IPS-11a (cell line): ENCODE results near the gene ZFAND3.
"Not testable (repeated sequence)": the region's sequence is repeated elsewhere in the genome, so short reads cannot be mapped to it uniquely, and the experiment has no call there.

Experiments used
- H3K4me3 ChIP-seq: one replicate; pipeline ENCODE4 v1.5.1; 2013; ENCODE audit warnings: low read depth, low read length, control low read depth

The ZFAND3 gene

DNA sequence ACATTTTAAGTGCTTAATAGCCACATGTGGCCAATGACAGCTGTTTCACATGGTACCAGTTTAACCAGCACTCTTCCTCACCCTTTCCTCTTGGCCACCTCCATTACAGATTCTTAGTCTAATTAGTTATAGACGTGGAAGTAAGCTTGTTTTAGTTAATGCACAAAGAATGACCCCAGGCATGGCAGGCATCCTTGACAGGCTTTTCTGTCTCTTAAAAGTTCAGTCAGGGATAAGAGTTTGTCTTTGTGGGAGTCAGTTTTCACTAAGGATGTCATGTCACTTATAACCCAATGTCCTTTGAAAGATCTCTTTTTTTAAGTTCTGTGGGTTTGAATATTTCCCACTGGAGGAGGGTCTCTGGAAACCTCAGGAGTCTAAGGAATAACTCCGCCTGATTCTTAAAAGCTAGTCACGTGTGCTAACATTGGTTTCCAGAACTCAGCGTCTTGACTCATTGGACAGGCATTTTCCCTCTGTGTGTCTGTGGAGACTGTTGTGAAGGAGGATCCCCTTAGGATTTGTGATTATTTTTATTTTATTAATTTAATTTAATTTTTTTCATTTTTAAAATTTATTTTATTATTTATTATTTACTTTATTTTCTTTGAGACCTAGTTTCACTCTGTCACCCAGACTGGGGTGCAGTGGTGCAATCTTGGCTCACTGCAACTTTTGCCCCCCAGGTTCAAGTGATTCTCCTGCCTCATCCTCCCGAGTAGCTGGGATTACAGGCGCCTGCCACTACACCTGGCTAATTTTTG lies 171.4 kb downstream of the ZFAND3 start:
- no peak overlapping the region for H3K4me3 ChIP-seq

DNA sequence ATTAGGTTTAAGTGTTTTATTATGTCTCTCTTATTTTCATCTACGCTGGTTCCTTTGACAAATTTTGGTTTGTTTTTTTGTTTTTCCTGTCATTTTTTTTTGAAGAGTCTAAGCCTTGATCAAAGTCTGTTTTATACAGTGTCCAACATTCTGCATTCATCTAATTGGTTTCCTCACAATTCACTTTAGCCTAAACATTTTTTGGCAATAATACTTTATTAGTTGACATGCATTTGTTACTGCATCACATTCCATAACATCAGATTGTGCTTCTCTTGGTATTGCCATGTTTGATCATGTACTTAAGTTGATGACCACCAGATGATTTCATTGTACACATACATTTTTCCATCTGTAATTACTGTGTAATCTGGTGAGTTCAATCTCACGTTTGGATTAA lies 173.2 kb downstream of the ZFAND3 start:
- no peak overlapping the region for H3K4me3 ChIP-seq

DNA sequence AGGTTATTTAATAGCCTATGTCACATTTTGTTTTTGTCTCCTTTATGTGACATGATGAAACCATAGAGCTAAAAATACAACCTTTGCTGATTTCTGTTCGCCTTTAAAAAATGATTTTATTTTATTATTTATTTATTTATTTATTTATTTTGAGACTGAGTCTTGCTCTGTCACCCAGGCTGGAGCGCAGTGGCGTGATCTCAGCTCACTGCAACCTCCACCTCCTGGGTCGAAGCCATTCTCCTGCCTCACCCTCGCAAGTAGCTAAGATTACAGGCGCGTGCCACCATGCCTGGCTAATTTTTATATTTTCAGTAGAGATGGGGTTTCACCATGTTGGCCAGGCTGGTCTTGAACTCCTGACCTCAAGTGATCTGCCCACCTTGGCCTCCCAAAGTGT lies 173.7 kb downstream of the ZFAND3 start:
- H3K4me3 ChIP-seq = not testable (repeated sequence)

DNA sequence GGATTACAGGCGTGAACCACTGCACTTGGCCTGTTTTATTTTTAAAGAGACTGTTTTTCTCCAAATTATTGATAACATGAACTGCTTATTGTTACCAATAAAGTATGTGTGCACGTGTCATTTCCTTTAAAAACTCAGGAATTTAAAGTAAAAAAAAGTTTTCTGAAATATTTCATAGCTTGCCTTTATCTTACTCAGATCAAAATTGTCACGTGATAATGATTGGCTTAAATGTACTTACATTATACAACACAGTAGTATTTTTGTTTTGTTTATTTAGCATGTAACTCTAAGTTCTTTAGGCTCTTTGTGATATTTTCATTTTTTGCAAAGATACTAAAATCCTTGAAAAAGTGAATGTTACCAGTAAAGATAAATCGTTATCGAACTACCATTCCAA lies 174.1 kb downstream of the ZFAND3 start:
- H3K4me3 ChIP-seq = no peak overlapping the region

DNA sequence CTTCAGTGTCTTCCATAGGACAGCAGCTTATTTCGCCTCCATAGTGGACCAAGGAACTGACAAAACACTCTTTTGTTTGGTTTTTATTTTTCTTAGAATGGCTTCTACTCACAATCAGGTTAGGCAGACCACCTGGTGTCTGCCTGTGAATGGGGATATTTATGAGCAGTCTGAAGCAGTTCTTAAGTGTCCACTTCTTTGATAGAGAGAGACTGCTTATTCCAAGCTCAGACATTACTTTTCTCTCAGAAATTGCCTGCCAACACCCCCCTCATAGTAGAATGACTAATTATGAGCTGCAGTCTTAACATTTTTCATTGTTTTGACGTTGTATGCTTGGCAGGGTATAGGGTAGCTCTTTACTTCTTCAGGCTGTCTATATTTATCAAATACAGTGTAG lies 174.7 kb downstream of the ZFAND3 start:
- H3K4me3 ChIP-seq = no peak overlapping the region

DNA sequence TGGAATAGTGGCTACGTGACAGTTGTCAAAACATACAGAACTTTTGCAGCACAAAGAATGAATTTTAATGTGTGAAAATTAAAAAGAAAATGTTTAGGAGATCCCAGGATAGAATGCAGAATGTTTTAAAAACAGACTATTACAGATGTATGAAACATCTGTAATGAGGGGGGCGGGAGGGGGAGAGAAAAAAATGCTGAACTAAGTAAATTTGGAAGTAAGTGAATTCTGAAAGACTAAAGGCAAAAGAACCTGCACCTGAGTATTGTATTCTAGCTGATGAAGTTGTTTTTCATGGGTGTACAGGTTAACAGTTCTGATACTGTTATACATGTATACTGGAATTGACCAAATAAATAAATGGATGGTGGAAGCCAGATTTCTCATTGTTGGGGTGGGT lies 178.8 kb downstream of the ZFAND3 start:
- H3K4me3 ChIP-seq = no peak overlapping the region

DNA sequence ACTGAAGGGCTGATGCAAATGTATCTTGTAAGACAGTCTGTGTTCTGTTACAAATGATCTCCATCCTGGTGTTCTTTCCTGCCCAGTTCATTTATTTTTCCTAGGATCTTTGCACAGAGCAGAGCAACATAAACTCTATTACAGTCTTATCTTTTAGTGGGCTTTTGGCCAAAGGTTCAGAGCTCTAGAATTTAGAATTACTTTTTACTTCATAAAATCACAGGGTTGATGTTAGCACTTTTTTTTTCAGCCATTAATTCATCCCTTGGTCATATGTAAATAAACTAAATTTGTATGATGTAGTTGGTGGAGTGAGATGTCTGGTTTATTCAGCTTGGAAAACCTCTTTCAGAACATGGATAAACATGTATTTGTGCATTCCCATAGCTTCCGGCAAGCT lies 181.9 kb downstream of the ZFAND3 start:
- H3K4me3 ChIP-seq = no peak overlapping the region

DNA sequence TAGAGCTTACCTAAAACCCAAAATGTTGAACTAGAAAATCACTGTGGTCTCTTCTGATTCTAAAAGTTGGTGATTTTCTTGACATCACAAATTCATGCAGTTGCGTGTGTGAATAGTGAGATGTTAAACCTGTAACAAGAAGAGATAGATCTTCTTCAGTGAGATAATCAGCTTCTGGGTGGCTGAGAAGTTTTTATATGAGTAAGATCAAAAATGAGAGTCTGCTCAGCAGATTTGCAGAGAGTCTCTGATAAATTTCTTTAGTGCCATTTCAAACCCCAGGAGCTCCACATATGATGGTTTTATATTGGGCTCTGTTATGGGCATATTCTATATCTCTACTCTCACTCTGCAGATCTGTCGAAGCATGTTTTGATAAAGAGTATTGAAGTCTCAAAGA lies 185.4 kb downstream of the ZFAND3 start:
- H3K4me3 ChIP-seq = no peak overlapping the region

DNA sequence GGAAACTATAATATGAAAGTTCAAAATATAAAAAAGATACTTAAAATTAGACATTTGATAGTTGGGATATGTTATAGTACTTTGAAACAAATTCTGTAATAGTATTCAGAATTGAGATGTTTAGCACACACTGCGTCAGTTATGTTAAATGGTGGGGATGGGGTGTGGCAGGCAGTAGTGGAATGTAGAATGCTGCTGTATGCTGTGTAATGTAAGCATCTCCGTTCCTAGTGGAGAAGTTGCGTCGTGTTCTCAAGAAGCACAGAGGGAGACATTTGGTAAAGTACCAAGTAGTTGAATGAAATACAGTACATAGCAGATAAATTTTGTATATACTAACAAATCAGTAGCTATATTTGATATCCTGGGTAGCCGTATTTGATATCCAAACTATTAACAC lies 192.4 kb downstream of the ZFAND3 start:
- H3K4me3 ChIP-seq = no peak overlapping the region

DNA sequence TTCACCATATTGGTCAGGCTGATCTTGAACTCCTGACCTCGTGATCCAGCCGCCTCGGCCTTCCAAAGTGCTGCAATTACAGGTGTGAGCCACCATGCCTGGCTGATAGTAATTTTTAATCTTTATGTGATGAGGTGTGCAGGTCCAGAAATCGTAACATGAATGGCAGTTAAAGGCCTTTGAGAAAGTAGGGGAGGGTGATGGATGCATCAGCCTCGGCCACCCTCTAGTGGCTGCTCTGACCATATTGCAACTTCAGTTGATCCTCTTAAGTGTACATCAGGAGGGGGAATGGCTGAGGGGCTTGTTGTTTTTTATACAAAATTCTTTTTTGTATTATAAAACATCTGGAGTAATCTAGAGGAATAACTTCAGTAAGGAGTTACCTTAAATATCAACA lies 193.0 kb downstream of the ZFAND3 start:
- no peak overlapping the region for H3K4me3 ChIP-seq

DNA sequence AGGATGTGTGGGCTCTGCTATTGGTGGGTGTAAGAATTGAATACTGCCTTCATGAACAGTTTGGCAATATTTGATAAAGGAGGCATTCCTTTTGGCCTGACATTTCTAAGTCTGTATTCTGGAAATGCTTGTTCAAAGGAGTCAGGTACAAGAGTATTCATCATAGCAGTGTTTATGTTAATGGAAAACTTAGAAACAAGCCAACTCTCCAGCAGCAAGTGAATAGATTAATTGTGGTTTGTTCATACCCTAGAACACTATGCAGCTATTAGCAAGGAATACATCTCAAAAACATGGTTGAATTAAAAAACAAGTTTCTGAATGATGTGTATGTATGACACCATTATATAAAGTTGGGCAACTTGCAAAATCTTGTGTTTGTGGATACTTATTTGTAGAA lies 195.8 kb downstream of the ZFAND3 start:
- no peak overlapping the region for H3K4me3 ChIP-seq

DNA sequence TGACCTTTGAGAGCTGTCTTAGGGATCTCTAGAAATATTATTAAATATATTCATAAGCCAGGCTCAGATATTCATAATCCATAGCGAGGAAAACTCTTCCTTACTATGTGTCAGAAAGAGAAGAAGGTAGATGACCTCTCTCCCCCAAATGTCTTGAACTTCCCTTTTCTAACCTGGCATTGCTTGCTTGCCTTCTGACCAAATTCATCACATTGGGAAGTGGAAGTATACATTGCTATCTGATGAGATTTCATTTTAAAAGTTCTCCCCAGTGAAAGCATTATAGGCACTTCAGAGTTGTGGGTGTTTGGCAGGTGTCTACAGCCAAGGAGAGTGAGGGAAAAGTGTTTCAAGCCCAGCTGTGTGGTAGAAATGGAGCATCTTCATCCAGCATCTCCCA lies 197.3 kb downstream of the ZFAND3 start:
- H3K4me3 ChIP-seq = no peak overlapping the region

DNA sequence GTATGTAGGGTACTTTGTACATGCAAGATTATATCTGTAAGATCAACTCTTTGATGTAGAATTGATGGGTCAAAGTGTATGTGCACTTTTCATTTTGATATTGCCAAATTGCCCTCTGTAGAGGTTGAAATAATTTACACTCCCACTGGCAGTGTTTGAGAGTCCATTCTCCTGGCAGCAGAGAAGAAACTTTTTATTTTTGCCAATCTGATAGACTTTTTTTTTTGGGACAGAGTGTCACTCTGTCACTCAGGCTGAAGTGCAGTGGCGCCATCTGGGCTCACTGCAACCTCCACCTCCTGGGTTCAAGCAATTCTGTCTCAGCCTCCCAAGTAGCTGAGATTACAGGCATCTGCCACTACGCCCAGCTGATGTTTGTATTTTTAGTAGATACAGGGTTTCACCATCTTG lies 199.2 kb downstream of the ZFAND3 start:
- no peak overlapping the region for H3K4me3 ChIP-seq

DNA sequence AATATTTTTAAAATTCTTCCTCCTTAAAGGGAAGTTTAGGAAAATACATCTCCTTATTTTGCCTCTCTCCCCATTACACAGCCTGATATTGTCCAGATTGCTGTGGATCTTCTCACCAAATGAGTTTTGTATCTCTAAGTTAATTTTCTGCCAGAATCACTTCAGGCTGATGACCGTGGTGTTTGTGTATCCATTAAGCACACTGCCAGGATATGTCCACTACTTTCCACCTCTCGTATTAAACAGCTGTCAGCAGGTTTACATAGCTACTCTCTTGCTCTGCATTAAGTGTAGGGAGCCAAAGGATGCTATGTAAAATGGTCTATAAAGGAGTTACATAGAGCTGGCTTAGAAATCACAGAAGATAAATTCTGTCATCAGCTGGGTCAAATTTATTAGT lies 201.1 kb downstream of the ZFAND3 start:
- no peak overlapping the region for H3K4me3 ChIP-seq

DNA sequence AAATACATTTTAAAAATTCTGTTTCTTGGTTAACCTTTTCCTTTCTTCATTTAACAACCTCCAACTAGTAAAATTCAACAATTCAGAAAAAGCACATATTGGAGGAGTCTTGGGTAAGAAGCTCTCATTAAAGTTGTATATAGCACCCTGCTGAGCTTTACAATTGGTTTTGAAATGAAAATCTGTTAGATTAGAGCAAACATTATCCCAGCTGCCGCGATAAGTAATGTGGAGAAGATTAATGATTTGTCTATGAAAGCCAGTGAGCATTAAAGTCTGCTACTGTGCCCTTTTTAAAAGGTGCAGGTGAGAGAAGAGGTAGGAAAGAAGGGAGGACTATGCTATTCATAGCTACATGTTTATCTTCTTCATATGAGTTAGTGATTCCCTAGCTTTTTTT lies 201.5 kb downstream of the ZFAND3 start:
- H3K4me3 ChIP-seq = no peak overlapping the region

DNA sequence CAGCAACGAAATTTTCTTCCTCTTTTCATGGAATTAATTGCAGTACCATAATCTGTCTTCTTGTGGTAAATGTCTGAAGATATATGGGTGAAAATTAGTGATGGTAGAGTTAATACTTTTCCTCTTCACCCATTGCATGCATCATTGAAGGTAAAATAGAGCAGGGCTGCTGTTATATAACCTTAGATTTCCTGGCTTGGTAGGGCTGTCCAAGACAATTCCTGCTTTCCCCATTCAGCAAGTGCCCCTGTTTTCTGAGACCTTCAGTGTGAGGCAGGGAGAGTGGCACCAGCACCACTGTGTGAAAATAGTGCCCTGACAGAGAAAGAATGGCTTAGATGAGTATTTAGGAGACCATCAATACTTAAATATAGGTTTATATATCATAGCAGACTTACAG lies 202.0 kb downstream of the ZFAND3 start:
- no peak overlapping the region for H3K4me3 ChIP-seq

DNA sequence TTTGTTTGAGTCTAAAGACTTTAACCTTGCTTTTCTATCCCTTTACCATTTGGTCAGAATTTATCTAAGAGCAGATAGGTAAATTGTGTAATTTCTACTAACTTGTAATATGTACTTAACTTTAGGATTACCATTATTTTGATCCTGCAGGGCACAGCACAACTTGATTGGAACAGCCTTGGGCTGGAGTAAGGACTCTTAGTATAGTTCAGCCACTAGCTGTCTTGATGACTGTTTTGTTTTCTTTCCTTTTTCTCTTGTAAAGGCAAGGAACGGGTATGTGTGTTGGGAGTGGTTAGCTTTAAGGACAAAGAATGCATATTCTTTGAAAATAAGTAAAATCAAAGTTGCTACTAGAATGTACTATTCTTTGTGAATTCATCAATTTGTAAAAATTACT lies 203.2 kb downstream of the ZFAND3 start:
- no peak overlapping the region for H3K4me3 ChIP-seq

DNA sequence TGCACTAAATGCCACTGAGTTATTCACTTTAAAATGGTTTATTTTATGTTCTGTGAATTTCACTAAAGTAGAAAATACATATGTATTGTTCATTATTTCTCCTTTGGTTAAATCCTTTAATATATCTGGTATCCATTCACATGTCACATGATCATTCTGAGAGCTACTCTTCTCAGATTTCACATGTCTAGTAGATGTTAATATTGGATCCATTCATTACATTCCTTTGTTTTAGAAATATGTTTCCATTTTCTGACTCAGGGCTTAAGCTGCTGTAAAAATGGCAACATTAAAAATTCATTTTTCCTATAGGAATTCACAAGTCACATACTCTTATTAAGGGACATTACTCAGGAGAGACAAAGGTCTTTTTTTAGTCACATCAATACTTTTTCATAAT lies 205.4 kb downstream of the ZFAND3 start:
- H3K4me3 ChIP-seq = no peak overlapping the region

DNA sequence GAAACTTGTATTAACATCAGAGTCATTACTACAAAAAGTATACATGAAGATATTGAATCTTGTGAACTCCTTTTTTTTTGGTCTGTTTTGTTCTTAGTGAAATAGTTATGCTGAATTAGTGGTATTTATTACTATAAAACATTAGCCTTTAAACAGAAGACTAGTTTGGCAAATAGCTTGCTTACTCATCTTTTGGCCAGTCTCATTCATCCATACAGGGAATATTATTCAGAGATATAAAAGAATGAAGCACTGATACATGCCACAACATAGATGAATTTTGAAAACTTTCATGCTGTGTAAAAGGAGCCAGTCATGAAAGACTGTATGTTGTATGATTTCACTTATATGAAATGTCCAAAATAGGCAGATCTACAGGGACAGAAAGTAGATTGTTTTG lies 205.9 kb downstream of the ZFAND3 start:
- no peak overlapping the region for H3K4me3 ChIP-seq

DNA sequence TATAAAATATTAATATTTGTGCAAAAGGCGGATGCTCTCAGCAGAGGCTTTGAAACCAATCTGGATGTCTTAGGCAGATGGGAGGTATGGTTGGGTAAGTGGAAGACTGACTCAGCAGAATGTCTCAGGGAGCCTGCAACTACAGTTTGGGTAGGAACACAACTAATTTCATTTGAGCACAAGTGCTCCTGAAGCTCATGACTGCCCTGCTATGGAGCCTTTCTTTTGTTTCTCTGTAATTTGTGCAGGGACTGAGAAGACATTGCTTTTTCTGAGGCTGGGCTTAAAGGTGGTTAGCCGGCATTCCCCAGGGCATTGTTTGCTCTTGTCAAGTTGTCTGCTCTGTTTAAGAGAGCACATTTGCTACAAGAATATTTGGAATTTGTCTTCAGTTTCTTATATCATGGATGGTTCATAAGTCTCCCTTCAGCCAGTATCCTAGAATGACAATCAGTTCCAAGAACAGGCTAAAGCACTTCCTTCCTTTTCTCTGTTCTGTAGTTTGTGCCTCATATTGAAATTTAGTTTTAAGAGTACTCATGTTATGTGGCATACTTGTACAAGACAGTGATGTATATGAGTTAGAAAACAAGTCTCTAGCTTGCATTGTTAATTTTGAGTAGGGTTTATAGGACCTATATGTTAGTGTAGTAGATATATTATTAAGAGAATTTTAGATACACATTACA lies 208.3 kb downstream of the ZFAND3 start:
- no peak overlapping the region for H3K4me3 ChIP-seq

DNA sequence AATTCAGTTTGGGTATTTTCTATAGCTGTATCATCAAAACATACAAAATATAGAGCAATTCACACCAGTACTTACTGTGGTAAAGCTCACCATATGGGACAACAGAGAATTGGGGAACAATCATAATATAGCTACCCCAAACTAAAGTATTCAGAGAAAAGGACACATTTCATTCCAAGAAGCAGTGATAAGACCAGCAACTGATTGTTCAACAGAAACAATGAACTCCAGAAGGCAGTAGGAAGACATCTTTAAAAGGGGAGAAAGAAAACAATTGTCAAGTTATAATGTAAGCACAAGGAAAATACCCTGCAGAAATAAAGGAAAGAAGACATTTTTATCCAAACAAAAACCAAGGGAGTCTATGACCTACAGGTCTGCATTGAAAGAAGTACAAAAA lies 210.9 kb downstream of the ZFAND3 start:
- no peak overlapping the region for H3K4me3 ChIP-seq

DNA sequence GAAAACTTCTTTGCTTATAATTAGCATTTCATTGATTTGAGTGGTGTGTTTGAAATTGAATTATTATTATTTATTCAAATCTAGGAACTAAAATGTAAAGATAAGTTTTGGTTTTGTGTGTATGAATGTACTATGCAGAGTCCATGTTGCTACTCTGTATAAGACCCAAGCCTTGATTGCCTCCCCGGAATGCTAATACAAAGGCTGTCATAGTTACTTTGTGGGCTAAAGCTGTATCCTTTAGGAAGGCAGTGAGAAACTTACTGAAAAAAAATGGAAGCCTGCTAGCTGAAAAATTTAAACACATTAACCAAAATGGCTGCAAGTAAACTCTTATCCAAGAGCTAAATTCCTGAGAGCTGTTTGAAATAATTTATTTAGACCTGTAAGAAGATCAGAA lies 213.3 kb downstream of the ZFAND3 start:
- no peak overlapping the region for H3K4me3 ChIP-seq
